ENCODE measurements around the gene ITGB6.
"Not testable (repeated sequence)": the region's sequence is repeated elsewhere in the genome, so short reads cannot be mapped to it uniquely, and the experiment has no call there.

Gene ITGB6

DNA sequence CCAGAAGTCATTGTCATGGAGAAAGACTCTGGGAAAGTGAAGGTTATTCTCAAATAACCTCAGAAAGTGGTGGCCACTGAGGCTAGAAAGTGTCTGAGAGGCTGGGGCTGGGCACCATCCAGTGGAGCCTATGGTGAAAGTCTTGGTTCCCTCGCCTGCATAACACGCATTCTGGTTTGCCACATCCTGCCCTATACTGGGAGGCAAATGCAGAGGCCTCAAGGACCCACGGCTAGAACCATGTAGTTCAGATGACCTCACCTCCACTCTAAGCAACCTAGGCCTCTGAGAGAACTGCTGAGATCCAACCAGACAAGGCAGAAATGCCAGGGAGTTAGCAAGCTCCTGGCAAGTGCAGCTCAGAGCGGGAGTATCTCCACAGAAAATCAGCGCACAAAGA is 5.1 kb downstream of the ITGB6 start:
- no peak for DNase-seq (ENCODE audit: low read depth in 3 of 3, low spot score in 1 of 3)

GRCh38 chr2:160194351-160194750 is 5.7 kb downstream of the ITGB6 start:
- no peak for DNase-seq (ENCODE audit: low read depth in 3 of 3, low spot score in 1 of 3)

GRCh38 chr2:160181146-160181836 is 18.8 kb downstream of the ITGB6 start:
- DNase-seq (ENCODE audit: low read depth in 3 of 3, low spot score in 1 of 3) = not testable (repeated sequence)

DNA sequence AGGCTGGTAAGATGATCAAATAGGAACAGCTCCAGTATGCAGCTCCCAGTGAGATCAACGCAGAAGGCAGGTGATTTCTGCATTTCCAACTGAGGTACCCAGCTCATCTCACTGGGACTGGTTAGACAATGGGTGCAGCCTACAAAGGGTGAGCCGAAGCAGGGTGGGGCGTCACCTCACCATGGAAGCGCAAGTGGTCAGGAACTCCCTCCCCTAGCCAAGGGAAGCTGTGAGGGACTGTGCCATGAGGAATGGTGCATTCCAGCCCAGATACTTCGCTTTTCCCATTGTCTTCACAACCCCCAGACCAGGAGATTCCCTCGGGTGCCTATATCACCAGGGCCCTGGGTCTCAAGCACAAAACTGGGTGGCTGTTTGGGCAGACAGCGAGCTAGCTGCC is 19.4 kb downstream of the ITGB6 start:
- not testable (repeated sequence) for DNase-seq (ENCODE audit: low read depth in 3 of 3, low spot score in 1 of 3)

DNA sequence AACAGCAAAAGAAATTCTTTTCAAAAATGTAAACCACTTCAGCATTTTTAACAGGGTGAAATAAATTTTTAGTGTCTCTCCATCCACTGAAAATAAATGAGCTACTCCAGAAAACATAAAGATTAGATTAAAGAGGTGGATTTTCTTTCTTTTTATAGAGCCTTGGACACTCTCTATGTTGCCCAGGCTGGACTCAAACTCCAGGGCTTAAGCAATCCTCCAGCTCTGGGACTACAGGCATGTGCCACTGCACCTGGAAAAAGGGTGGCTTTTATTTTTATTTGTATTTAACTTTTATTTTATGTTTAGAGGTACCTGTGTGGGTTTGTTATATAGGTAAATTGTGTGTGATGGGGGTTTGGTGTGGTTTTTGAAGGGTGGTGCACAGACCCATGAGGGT is 19.9 kb downstream of the ITGB6 start:
- no peak for DNase-seq (ENCODE audit: low read depth in 3 of 3, low spot score in 1 of 3)

- DNase-seq (ENCODE audit: low read depth in 3 of 3, low spot score in 1 of 3) = no peak
Observed at GRCh38 chr2:160175169-160176134, 24.6 kb downstream of the ITGB6 start.

DNA sequence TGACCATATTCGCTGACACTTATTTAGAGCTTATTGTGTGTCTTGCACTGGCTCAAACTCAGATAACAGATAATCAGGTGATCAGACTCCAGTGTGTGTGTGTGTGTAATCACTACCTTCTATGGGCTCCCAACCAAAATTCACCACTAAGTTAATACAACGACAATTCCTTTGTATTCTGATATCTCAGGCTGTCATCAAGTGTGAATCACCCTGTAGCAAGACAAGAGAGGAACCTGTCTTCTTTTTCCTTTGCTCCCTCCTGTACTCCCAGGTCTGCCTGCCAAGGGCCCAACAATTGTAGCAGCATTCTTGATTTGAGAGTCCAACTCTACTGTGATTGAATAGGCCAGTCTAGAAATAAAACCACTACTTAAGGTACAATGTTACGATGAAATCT is 25.8 kb downstream of the ITGB6 start:
- DNase-seq (ENCODE audit: low read depth in 3 of 3, low spot score in 1 of 3) = no peak

DNA sequence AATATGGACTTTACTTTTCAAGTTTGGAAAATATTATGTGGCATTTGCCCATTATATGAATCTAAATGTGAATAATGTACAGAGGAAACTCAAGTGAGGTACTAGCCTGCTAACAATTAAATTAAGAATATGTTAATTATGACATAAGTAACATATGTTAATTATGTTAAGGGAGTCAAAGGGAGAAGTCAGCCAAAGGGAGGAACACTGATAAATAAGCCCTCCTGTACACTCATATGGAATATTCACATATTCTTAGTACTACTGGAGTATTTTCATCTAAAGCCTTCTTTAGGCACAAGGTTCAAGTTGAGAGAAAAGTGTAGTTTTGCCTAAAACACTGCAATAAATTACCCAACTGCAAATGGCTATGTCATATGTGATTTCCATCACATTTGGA is 30.1 kb downstream of the ITGB6 start:
- DNase-seq (ENCODE audit: low read depth in 3 of 3, low spot score in 1 of 3) = no peak

DNA sequence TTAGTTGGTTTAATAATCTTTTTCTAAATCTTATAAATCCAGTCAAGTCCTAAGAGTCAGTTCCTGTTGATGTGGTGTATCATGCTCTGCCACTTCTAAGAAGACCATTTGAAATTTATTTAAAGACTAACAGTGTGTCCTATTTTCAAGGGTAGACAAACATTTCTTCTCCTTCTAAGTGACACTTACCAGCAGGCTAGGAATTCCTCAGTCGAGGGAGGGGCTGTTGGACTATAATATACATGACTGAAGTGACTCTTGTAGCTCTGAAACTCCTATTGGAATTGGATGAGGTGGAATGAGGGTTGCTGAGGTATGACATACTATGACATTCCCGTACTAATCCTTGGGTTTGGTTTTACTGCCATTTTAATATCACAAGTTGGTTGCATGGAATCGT is 30.6 kb downstream of the ITGB6 start:
- DNase-seq (ENCODE audit: low read depth in 3 of 3, low spot score in 1 of 3) = no peak

- DNase-seq (ENCODE audit: low read depth in 3 of 3, low spot score in 1 of 3) = no peak
Observed at GRCh38 chr2:160168878-160169277, 31.2 kb downstream of the ITGB6 start.

GRCh38 chr2:160167089-160167740 is 32.9 kb downstream of the ITGB6 start:
- DNase-seq (ENCODE audit: low read depth in 3 of 3, low spot score in 1 of 3) = no peak

GRCh38 chr2:160165996-160166395 is 34.1 kb downstream of the ITGB6 start:
- no peak for DNase-seq (ENCODE audit: low read depth in 3 of 3, low spot score in 1 of 3)

GRCh38 chr2:160165081-160165480 is 35.0 kb downstream of the ITGB6 start:
- no peak for DNase-seq (ENCODE audit: low read depth in 3 of 3, low spot score in 1 of 3)

GRCh38 chr2:160157861-160158829 is 41.9 kb downstream of the ITGB6 start:
- DNase-seq (ENCODE audit: low read depth in 3 of 3, low spot score in 1 of 3) = no peak

DNA sequence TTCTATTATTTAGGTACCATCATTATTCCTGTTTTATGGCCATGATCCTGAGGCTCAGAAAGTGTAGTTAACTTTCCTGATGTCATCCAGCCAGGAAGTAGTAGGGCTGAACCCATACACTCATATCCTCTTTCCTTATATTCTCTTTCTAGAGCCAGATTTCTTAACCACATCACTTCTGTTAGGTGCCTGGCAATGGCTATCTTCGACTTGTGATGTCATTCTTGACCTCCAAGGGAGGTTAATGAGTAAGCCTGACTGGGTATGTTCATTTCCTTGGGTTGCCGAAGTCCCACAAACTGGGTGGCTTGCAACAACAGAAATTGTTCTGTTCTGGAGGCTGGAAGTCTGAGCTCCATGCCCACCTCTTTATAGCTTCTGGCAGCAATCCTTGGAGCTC is 43.4 kb downstream of the ITGB6 start:
- DNase-seq (ENCODE audit: low read depth in 3 of 3, low spot score in 1 of 3) = no peak

DNA sequence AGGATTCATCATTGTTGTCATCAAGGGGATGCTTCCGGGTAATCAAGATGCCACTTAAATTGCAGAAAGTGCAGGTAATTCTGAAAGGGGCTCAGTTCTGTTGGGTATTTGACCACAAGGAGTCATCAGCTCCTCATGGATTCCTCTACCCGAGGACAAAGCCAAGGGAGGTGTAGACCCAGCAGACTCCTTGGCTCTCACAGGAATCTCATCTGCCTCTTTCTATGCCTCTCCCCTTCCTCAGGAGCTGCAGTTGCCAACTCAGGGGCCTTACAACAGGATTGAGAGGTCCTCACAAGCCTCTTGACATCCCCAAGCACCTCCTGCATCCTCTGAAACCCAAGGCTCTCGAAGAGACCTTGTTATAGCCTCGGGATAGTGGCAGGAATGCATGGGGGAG is 44.0 kb downstream of the ITGB6 start:
- DNase-seq (ENCODE audit: low read depth in 3 of 3, low spot score in 1 of 3) = no peak

DNA sequence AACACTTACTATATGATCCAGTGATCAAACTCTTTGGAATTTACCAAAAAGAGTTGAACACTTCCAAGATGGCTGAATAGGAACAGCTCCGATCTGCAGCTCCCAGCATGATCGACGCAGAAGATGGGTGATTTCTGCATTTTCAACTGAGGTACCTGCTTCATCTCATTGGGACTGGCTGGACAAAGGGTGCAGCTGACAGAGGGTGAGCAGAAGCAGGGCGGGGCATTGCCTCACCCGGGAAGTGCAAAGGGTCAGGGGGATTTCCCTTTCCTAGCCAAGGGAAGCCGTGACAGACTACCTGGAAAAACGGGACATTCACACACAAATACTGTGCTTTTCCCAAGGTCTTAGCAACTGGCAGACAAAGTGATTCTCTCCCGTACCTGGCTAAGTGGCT is 51.7 kb downstream of the ITGB6 start:
- DNase-seq (ENCODE audit: low read depth in 3 of 3, low spot score in 1 of 3) = not testable (repeated sequence)

- DNase-seq (ENCODE audit: low read depth in 3 of 3, low spot score in 1 of 3) = no peak
Observed at GRCh38 chr2:160145471-160145870, 54.6 kb downstream of the ITGB6 start.

DNA sequence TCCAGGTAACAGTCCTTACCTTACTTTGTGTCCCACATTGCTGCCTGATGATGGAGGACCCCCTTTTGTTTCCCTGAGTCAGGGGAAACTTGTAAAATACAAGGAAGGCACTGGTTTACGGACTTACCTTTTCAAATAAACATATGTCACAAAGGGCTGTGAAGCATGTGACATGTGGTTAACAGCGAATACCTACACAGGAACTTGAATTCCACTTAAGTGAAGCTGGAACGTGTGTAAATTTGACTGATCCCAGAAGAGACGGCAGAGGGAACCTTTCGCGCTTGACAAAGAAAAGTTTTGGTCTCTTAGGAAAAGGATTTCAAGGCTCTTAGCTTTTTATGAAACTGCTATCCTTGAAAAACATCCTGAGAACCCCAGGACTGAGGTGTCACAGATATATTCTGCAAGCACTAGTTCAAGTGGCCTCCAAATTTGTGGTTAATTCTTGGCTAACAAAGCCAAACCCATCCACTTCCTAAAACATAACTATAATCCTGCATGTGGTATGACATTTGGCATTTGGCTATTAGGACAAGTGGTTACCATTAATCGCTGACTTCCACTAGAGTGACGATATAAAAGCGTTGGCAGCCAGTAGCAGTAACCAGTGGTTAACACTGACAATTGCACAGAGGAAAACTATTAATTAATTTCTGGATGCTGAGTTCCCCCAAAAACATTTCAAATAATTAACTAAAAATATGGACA is 55.6 kb downstream of the ITGB6 start:
- no peak for DNase-seq (ENCODE audit: low read depth in 3 of 3, low spot score in 1 of 3)

DNA sequence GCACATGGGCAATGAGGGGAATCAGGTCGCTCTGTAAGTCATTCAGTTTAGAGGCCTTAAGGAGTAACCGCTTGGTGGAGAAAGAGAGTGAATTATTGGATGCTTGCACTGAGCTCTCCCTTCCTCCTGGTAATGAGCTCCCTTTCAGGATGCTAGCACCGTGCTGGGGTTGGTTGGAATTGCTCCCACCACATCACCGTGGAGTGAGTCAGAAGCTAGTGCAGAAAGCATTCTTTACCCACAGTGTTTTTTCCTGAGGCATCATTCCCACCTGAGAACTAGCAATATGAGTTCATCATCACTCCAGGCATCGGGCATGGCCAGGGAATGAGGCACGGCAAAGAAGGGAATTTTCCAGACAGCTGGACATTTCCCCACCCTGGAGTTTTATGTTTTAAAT is 57.6 kb downstream of the ITGB6 start:
- no peak for DNase-seq (ENCODE audit: low read depth in 3 of 3, low spot score in 1 of 3)

Data from stimulated activated CD4-positive, alpha-beta T cell treated with anti-CD3 and anti-CD28 coated beads, TNF-alpha, amount 100 ng/mL, for 1 hour (primary cell).